ENCODE results near the gene SETDB2.

DNA sequence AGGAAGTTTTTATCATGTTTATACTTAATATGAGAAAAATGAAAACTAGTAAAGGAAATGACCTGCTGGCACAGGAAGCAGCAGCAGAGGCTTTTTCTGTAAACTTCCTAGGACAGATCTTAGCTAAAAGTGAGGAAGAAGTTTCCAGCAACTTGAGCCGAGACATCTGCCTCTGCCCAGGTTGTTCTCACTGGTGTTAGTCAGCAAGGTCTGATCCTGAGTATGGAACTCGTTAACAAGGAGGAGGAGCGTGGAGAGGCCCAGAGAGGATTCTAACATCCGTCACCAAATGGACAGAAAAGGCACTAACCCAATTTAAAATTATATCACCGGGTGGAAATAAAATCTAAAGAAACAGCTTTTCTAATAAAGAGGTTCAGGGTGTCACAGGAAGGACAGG, 95.2 kb downstream of the SETDB2 start:
- TF ChIP-seq, protein P1, sequence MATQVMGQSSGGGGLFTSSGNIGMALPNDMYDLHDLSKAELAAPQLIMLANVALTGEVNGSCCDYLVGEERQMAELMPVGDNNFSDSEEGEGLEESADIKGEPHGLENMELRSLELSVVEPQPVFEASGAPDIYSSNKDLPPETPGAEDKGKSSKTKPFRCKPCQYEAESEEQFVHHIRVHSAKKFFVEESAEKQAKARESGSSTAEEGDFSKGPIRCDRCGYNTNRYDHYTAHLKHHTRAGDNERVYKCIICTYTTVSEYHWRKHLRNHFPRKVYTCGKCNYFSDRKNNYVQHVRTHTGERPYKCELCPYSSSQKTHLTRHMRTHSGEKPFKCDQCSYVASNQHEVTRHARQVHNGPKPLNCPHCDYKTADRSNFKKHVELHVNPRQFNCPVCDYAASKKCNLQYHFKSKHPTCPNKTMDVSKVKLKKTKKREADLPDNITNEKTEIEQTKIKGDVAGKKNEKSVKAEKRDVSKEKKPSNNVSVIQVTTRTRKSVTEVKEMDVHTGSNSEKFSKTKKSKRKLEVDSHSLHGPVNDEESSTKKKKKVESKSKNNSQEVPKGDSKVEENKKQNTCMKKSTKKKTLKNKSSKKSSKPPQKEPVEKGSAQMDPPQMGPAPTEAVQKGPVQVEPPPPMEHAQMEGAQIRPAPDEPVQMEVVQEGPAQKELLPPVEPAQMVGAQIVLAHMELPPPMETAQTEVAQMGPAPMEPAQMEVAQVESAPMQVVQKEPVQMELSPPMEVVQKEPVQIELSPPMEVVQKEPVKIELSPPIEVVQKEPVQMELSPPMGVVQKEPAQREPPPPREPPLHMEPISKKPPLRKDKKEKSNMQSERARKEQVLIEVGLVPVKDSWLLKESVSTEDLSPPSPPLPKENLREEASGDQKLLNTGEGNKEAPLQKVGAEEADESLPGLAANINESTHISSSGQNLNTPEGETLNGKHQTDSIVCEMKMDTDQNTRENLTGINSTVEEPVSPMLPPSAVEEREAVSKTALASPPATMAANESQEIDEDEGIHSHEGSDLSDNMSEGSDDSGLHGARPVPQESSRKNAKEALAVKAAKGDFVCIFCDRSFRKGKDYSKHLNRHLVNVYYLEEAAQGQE (IDR thresholded peaks at IDR 0.05; ENCODE audit: borderline replicate concordance): no peak
- TF ChIP-seq EP300 (conservative IDR thresholded peaks at IDR 0.05; ENCODE audit: poor library complexity, severe bottlenecking): no peak
